ENCODE data around the gene AURKB. TPM values are rescaled to one million over a fixed set of nuclear protein-coding genes. Genes with fewer than 3 reads are reported as not detected.

AURKB gene
- total RNA-seq, 3 donors from 2014 or later: 6.2 to 6.7 (median 6.7) TPM

- H3K36me3 Mint-ChIP-seq (ENCODE audit: insufficient read depth): peaks cover 9% of the 10 kb centered on the region
- H3K4me3 Mint-ChIP-seq: no peak overlapping the region
- no peaks in the 10 kb centered on the region for H3K27me3 Mint-ChIP-seq (ENCODE audit: low read depth)
- no peak for ATAC-seq
- DNase-seq: no peak
- peaks cover 34% of the 10 kb centered on the region for H3K4me1 Mint-ChIP-seq (ENCODE audit: low read depth)
- H3K9me3 Mint-ChIP-seq: no peaks in the 10 kb centered on the region
Measured at GRCh38 chr17:8155231-8155995, 55.0 kb downstream of the AURKB start.

Other genes starting within 250 kb of the AURKB start
- under 1 TPM in 1 of 3 donors, not detected in 2; 0.46 TPM for gene GUCY2D, start 208.0 kb downstream of the AURKB start, total RNA-seq
- gene ALOX15B, start 171.5 kb downstream of the AURKB start, total RNA-seq: under 1 TPM in 1 of 3 donors, not detected in 2; 0.14 TPM
- 1 to 10 TPM in 1 of 3 donors, under 1 TPM in 2; 0.81 to 1.6 (median 0.95) TPM for gene ALOX12B, start 122.9 kb downstream of the AURKB start, total RNA-seq
- not detected for gene ALOXE3, start 92.1 kb downstream of the AURKB start, total RNA-seq
- gene HES7, start 86.5 kb downstream of the AURKB start, total RNA-seq: 1 to 10 TPM; 1.2 to 1.7 (median 1.4) TPM
- 10 to 100 TPM; 30.4 to 36.9 (median 36.7) TPM for gene PER1, start 58.2 kb downstream of the AURKB start, total RNA-seq
- 10 to 100 TPM; 49.6 to 67.5 (median 59.7) TPM for gene VAMP2, start 47.6 kb downstream of the AURKB start, total RNA-seq
- gene TMEM107, start 34.2 kb downstream of the AURKB start, total RNA-seq: 10 to 100 TPM; 11.9 to 18.6 (median 18.1) TPM
- 1 to 10 TPM; 5.0 to 5.6 (median 5.2) TPM for gene BORCS6, start 20.4 kb downstream of the AURKB start, total RNA-seq
- gene CTC1, start 37.5 kb upstream of the AURKB start, total RNA-seq: 10 to 100 TPM; 51.2 to 56.7 (median 53.9) TPM
- 100 to 1,000 TPM; 222 to 271 (median 254) TPM for gene PFAS, start 38.7 kb upstream of the AURKB start, total RNA-seq
- 10 to 100 TPM; 66.3 to 69.8 (median 67.6) TPM for gene RANGRF, start 78.1 kb upstream of the AURKB start, total RNA-seq
- 1 to 10 TPM; 1.7 to 1.9 (median 1.7) TPM for gene SLC25A35, start 84.8 kb upstream of the AURKB start, total RNA-seq
- gene ARHGEF15, start 99.7 kb upstream of the AURKB start, total RNA-seq: not detected
- not detected for gene ODF4, start 129.3 kb upstream of the AURKB start, total RNA-seq
- 1,000 to 10,000 TPM; 2,326 to 2,535 (median 2,364) TPM for gene RPL26, start 172.6 kb upstream of the AURKB start, total RNA-seq
- gene RNF222, start 187.3 kb upstream of the AURKB start, total RNA-seq: under 1 TPM in 2 of 3 donors, not detected in 1; 0.11 to 0.13 TPM
- gene NDEL1, start 225.3 kb upstream of the AURKB start, total RNA-seq: 10 to 100 TPM; 49.0 to 51.7 (median 51.4) TPM